Stomach (tissue), 4 donors: Measurements from ENCODE around the gene CC2D2B.

Experiments
- CTCF ChIP-seq, 7 experiments: fragments of 450-650 bp in 4 of 7; fragments of 200-600 bp in 3 of 7; sonication (generic) in 3 of 7; IDR thresholded peaks; one replicate each; pipeline ENCODE4 v1.5.1; 2016 to 2019; ENCODE audit warnings: antibody characterized with exemption in 7 of 7, control low read depth in 2 of 7, mild to moderate bottlenecking in 1 of 7
- POLR2A ChIP-seq, 4 donors: fragments of 450-650 bp; IDR thresholded peaks; one replicate each; pipeline ENCODE4 v1.6.1; 2016; ENCODE audit warnings: antibody characterized with exemption in 4 of 4, control low read depth in 2 of 4, mild to moderate bottlenecking in 1 of 4, moderate library complexity in 1 of 4

- TF ChIP-seq CTCF (IDR thresholded peaks at IDR 0.05) (no peak), POLR2A (IDR thresholded peaks at IDR 0.05) (no peak)
Observed at GRCh38 chr10:96074776-96075175, 167.0 kb downstream of the CC2D2B start.
